Mesenchymal stem cell (in vitro differentiated cells and primary cell): ENCODE data around the gene ST7.

Experiments
- DNase-seq: peaks from one replicate; pipeline ENCODE4 v3.0.0-alpha.2; 2013
- H2AFZ ChIP-seq: one replicate; pipeline ENCODE4 v1.6.1; 2013; ENCODE audit warnings: low read depth, mild to moderate bottlenecking, control low read depth, inconsistent platforms, low read length, moderate library complexity
- H2AK5ac ChIP-seq: 2 replicates; pipeline ENCODE4 v1.6.1; 2013; ENCODE audit warnings: low read length, moderate library complexity, mild to moderate bottlenecking, inconsistent platforms; ENCODE audit not compliant: severe bottlenecking
- H2BK120ac ChIP-seq: one replicate; pipeline ENCODE4 v1.6.1; 2013; ENCODE audit warnings: low read depth, mild to moderate bottlenecking, inconsistent platforms, low read length, moderate library complexity
- H2BK12ac ChIP-seq, 2 experiments: one replicate each; pipeline ENCODE4 v1.6.1; 2013; ENCODE audit warnings: inconsistent platforms in 2 of 2, low read length in 2 of 2, mild to moderate bottlenecking in 2 of 2, moderate library complexity in 2 of 2, control low read depth in 1 of 2
- H2BK15ac ChIP-seq: one replicate; pipeline ENCODE4 v1.6.1; 2013; ENCODE audit warnings: mild to moderate bottlenecking, low read depth, inconsistent platforms; ENCODE audit not compliant: poor library complexity, severe bottlenecking
- H2BK5ac ChIP-seq: 2 replicates; pipeline ENCODE4 v1.6.1; 2013; ENCODE audit warnings: low read depth, mild to moderate bottlenecking, low read length, control low read depth, inconsistent platforms; ENCODE audit not compliant: poor library complexity, severe bottlenecking
- H3K14ac ChIP-seq, 2 experiments: one replicate each; pipeline ENCODE4 v1.6.1; 2013; ENCODE audit warnings: inconsistent platforms in 2 of 2, low read length in 2 of 2, control low read depth in 1 of 2, mild to moderate bottlenecking in 1 of 2, moderate library complexity in 1 of 2
- H3K18ac ChIP-seq, 2 experiments: one replicate each; pipeline ENCODE4 v1.6.1; 2013; ENCODE audit warnings: inconsistent platforms in 2 of 2, low read length in 2 of 2, control low read depth in 1 of 2, low read depth in 1 of 2, mild to moderate bottlenecking in 1 of 2
- H3K23ac ChIP-seq, 2 experiments: one replicate each; pipeline ENCODE4 v1.6.1; 2013; ENCODE audit warnings: inconsistent platforms in 2 of 2, low read length in 2 of 2, mild to moderate bottlenecking in 2 of 2, moderate library complexity in 2 of 2, control low read depth in 1 of 2
- H3K27ac ChIP-seq: 2 replicates; pipeline ENCODE4 v1.5.1; 2013; ENCODE audit warnings: mild to moderate bottlenecking, moderate library complexity, low read length, control low read depth, inconsistent platforms; ENCODE audit not compliant: poor library complexity, severe bottlenecking
- H3K27me3 ChIP-seq, 2 experiments: 2 replicates each; pipeline versions ENCODE4 v1.6.1 to v1.7.0; 2013; ENCODE audit warnings: low read length in 2 of 2, mild to moderate bottlenecking in 2 of 2, moderate library complexity in 2 of 2, control low read depth in 1 of 2, inconsistent platforms in 1 of 2; ENCODE audit not compliant: control insufficient read depth in 1 of 2, insufficient read depth in 1 of 2
- H3K36me3 ChIP-seq, 2 experiments: 2 replicates each; pipeline versions ENCODE4 v1.6.1 to v1.7.0; 2013; ENCODE audit warnings: low read length in 2 of 2, control low read depth in 1 of 2, inconsistent platforms in 1 of 2, low read depth in 1 of 2, mild to moderate bottlenecking in 1 of 2; ENCODE audit not compliant: insufficient read depth in 2 of 2, control insufficient read depth in 1 of 2
- H3K4ac ChIP-seq, 2 experiments: one replicate each; pipeline ENCODE4 v1.6.1; 2013; ENCODE audit warnings: inconsistent platforms in 2 of 2, low read length in 2 of 2, mild to moderate bottlenecking in 2 of 2, moderate library complexity in 2 of 2, control low read depth in 1 of 2, low read depth in 1 of 2
- H3K4me1 ChIP-seq: 2 replicates; pipeline ENCODE4 v1.6.1; 2013; ENCODE audit warnings: low read depth, low read length, control low read depth; ENCODE audit not compliant: control insufficient read depth, insufficient read depth
- H3K4me2 ChIP-seq: 2 replicates; pipeline ENCODE4 v1.6.1; 2013; ENCODE audit warnings: low read length, mild to moderate bottlenecking, inconsistent platforms; ENCODE audit not compliant: poor library complexity, severe bottlenecking
- H3K4me3 ChIP-seq, 2 experiments: 2 replicates each; pipeline versions ENCODE4 v1.5.1 to v1.7.0; 2013; ENCODE audit warnings: low read length in 2 of 2, mild to moderate bottlenecking in 2 of 2, control low read depth in 1 of 2, low read depth in 1 of 2; ENCODE audit not compliant: insufficient read depth in 1 of 2
- H3K79me1 ChIP-seq: replicated peaks from 2 replicates; pipeline ENCODE4 v1.6.1; 2013; ENCODE audit warnings: mild to moderate bottlenecking, control low read depth, low read length, inconsistent platforms; ENCODE audit not compliant: poor library complexity, severe bottlenecking
- H3K9ac ChIP-seq: 2 replicates; pipeline ENCODE4 v1.7.0; 2013; ENCODE audit warnings: mild to moderate bottlenecking, low read length, moderate library complexity
- H3K9me3 ChIP-seq: 2 replicates; pipeline ENCODE4 v1.7.0; 2013; ENCODE audit warnings: mild to moderate bottlenecking, low read length; ENCODE audit not compliant: control insufficient read depth
- H4K8ac ChIP-seq: one replicate; pipeline ENCODE4 v1.6.1; 2013; ENCODE audit warnings: inconsistent platforms, mild to moderate bottlenecking, low read length, moderate library complexity
- H4K91ac ChIP-seq: one replicate; pipeline ENCODE4 v1.6.1; 2013; ENCODE audit warnings: mild to moderate bottlenecking, low read length, inconsistent platforms
- WGBS: methylation state at CpG from one replicate; pipeline ENCODE4 v1.1.7; 2013; ENCODE audit warnings: mixed read lengths; 5-methylcytosine and 5-hydroxymethylcytosine counted together

The ST7 gene

GRCh38 chr7:117153016-117153545 lies 199.8 kb downstream of the ST7 start:
- WGBS = 36% methylated on average over 1 of the region's 1 CpG
- Histone ChIP-seq H3K14ac (no peak overlapping the region), H2BK15ac (no peak overlapping the region), H2BK5ac (no peak overlapping the region), H3K79me1 (peaks cover 16% of the 10 kb centered on the region), H3K27me3 (no peaks in the 10 kb centered on the region), H3K9ac (no peak overlapping the region), H3K4me3 (no peak overlapping the region), H2AFZ (no peak overlapping the region), H2BK120ac (no peak overlapping the region), H3K27ac (peak overlapping the region; percentile 59), H3K9me3 (no peaks in the 10 kb centered on the region), H3K4me1 (peaks cover 2% of the 10 kb centered on the region), H4K91ac (no peak overlapping the region), H3K4ac (no peak overlapping the region), H3K18ac (no peak overlapping the region), H2BK12ac (no peak overlapping the region), H4K8ac (no peak overlapping the region), H3K36me3 (peaks cover 0 to 11% of the 10 kb centered on the region in 2 experiments), H3K4me2 (no peak overlapping the region), H3K23ac (no peak overlapping the region), H2AK5ac (no peak overlapping the region)
- no peak for DNase-seq

GRCh38 chr7:117154721-117155120 lies 201.4 kb downstream of the ST7 start:
- Histone ChIP-seq H3K18ac (no peak overlapping the region), H3K36me3 (peaks cover 0 to 6% of the 10 kb centered on the region in 2 experiments), H2BK15ac (no peak overlapping the region), H2AK5ac (no peak overlapping the region), H3K27me3 (no peaks in the 10 kb centered on the region), H2BK5ac (no peak overlapping the region), H3K23ac (no peak overlapping the region), H2AFZ (no peak overlapping the region), H2BK12ac (no peak overlapping the region), H3K4me3 (no peak overlapping the region), H3K9ac (no peak overlapping the region), H3K4me2 (no peak overlapping the region), H3K27ac (no peak overlapping the region), H4K8ac (no peak overlapping the region), H3K4ac (no peak overlapping the region), H4K91ac (no peak overlapping the region), H2BK120ac (no peak overlapping the region), H3K9me3 (no peaks in the 10 kb centered on the region), H3K14ac (no peak overlapping the region), H3K79me1 (peaks cover 8% of the 10 kb centered on the region), H3K4me1 (peaks cover 2% of the 10 kb centered on the region)
- DNase-seq = no peak
- WGBS = 20% methylated on average over 1 of the region's 1 CpG

- Histone ChIP-seq H3K18ac (no peak overlapping the region), H3K79me1 (peaks cover 5% of the 10 kb centered on the region), H2BK12ac (no peak overlapping the region), H4K91ac (no peak overlapping the region), H2AFZ (no peak overlapping the region), H3K4ac (no peak overlapping the region), H3K27me3 (no peaks in the 10 kb centered on the region), H4K8ac (no peak overlapping the region), H2AK5ac (no peak overlapping the region), H3K9me3 (no peaks in the 10 kb centered on the region), H3K36me3 (peaks cover 0 to 6% of the 10 kb centered on the region in 2 experiments), H3K4me1 (peaks cover 2% of the 10 kb centered on the region), H3K27ac (no peak overlapping the region), H2BK5ac (no peak overlapping the region), H2BK120ac (no peak overlapping the region), H3K23ac (no peak overlapping the region), H3K14ac (no peak overlapping the region), H2BK15ac (no peak overlapping the region), H3K4me2 (no peak overlapping the region), H3K4me3 (no peak overlapping the region), H3K9ac (no peak overlapping the region)
- no CpG with 5 or more reads among the region's 1 CpG for WGBS
- DNase-seq = no peak
These were observed 202.4 kb downstream of the ST7 start for GRCh38 chr7:117155694-117156093.

- no peak overlapping the region for H3K23ac ChIP-seq
These were observed 204.2 kb downstream of the ST7 start for GRCh38 chr7:117157241-117158209.

More at GRCh38 chr7:117157241-117158209, 204.2 kb downstream of the ST7 start:
- Histone ChIP-seq H2AFZ (no peak overlapping the region), H3K9ac (peak overlapping the region; percentile 87), H2BK5ac (no peak overlapping the region), H3K4me1 (peaks cover 2% of the 10 kb centered on the region), H2BK12ac (no peak overlapping the region), H4K8ac (no peak overlapping the region), H2AK5ac (no peak overlapping the region), H3K36me3 (peaks cover 0 to 6% of the 10 kb centered on the region in 2 experiments), H3K14ac (no peak overlapping the region), H3K4me2 (no peak overlapping the region), H3K27me3 (no peaks in the 10 kb centered on the region), H2BK120ac (no peak overlapping the region), H3K18ac (no peak overlapping the region), H3K9me3 (no peaks in the 10 kb centered on the region), H3K4ac (no peak overlapping the region), H3K79me1 (peaks cover 5% of the 10 kb centered on the region), H3K4me3 (peak overlapping the region in 1 of 2 experiments; percentile 36), H3K27ac (no peak overlapping the region), H2BK15ac (no peak overlapping the region), H4K91ac (no peak overlapping the region)
- peak; percentile 37 for DNase-seq
- 84% methylated on average over 3 of the region's 5 CpGs for WGBS
